8988T (cell line): ENCODE measurements around the gene TFE3.
"Not testable (repeated sequence)": the region's sequence is repeated elsewhere in the genome, so short reads cannot be mapped to it uniquely, and the experiment has no call there.

Experiments used
- DNase-seq: peaks from one replicate; pipeline ENCODE4 v3.0.0; 2011

TFE3 gene

GRCh38 chrX:48999030-48999429 lies 44.1 kb downstream of the TFE3 start:
- no peak for DNase-seq

DNA sequence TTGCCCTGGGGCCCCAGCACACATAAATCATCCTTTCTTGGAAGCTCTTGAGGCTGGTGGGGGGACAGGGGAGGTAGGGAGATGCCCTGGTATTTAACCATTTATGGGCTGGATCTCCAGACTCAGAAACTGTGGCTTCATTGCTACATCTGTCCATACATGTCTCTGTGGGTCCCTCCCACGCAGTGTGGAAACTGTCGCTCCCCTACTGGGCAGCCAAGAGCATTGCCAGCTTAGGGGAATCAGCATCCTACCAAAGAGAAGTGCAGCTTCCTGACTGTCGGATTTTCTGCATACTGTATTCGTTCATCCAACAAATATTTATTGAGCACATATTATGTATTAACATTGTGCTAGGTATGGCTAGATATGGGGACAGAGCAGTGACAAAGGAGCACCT lies 44.8 kb downstream of the TFE3 start:
- no peak for DNase-seq

DNA sequence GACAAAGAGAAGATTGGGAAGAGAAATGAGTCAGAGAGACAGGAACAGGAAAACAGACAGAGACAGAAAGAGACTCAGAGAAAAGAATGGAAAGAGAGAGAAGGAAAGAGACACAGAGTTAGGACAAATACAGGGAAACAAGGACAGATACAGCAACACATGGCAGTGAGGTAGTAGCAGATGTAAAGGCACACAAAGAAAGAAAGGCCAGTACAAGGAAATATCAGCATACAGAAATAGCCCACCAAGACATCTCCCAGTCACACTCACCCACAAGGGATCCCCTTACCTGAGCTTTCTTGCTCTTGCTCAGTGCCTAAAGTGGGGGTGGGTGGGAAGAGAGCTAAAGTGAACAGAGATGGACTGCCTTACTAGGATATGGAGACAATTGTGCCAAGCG lies 45.3 kb downstream of the TFE3 start:
- DNase-seq: no peak

- no peak for DNase-seq
These were observed 45.7 kb downstream of the TFE3 start for GRCh38 chrX:48997455-48997854.

DNA sequence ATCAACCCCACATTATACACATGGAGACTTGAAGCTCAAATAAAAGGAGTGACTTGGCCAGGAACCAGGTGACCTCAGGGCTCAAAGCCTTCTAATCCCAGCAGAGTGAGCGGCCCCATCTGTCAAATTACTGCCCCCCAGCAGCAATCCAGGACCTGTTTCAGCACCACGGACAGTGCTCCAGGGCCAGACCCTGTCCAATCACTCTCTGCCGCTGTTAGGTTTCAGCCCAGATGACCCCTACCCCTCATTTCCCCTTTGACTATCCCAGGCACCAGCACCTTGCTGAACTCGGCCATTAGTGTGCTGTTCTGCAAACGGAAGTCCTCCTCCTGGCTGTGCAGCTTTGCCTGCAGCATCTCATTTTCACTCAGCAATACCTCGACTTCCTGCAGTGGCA lies 46.2 kb downstream of the TFE3 start:
- DNase-seq: no peak

GRCh38 chrX:48992341-48992740 lies 50.8 kb downstream of the TFE3 start:
- DNase-seq: no peak

- DNase-seq: no peak
These were observed 53.7 kb downstream of the TFE3 start for GRCh38 chrX:48989483-48989882.

DNA sequence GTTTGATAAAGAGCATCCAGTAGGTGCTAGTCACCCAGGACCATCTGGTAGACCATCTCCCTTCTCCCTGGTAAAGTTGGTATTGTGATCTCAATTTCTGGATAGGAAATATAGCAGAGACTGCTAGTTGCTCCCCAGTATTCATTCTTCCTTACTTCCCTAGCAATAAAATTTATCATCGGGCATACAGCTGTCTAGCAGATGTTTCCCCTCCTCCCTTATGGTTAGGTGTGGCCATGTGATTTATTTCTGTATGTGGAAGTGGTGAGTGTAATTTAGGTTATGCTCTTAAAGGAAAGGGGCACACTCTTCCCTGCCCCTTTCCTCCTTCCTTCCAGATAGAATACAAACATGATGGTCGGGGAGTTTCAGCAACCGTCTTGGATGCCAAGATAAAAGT lies 59.3 kb downstream of the TFE3 start:
- DNase-seq: no peak

DNA sequence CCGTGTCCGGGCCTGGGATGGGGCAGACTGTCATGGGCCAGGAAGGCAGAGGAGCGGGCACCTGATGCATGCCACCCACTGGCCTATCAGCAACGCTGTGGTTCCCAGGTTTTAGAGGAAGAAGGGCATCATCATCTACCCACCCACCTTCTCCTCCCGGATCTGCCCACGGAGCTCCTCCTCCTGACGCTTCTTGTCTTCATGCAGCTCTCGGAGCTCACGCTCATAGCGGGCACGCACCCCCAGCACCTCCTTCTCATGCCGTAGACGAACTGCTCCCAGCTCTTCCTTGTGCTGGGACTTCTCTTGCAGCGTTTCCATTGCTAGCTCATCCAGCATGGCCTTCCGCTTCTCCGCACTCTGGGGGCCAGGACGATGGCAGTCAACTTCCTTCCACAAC lies 60.1 kb downstream of the TFE3 start:
- DNase-seq: no peak

GRCh38 chrX:48981178-48981577 lies 62.0 kb downstream of the TFE3 start:
- no peak for DNase-seq

GRCh38 chrX:48980341-48980740 lies 62.8 kb downstream of the TFE3 start:
- not testable (repeated sequence) for DNase-seq
